Karpas-422 (cell line): ENCODE measurements around the gene IPCEF1. TPM values are rescaled to one million over a fixed set of nuclear protein-coding genes. Genes with fewer than 3 reads are reported as not detected.

Experiments
- DNase-seq: peaks from one replicate; pipeline ENCODE4 v3.0.0-alpha.2; 2015
- H2AFZ ChIP-seq: fragments of 200-600 bp; sonication (generic); 2 replicates; pipeline ENCODE4 v1.6.1; 2014; ENCODE audit warnings: antibody characterized with exemption, low read length, mixed read lengths
- H3K27ac ChIP-seq: fragments of 200-600 bp; sonication (generic); 2 replicates; pipeline ENCODE4 v1.5.1; 2014; ENCODE audit warnings: mild to moderate bottlenecking, low read length, moderate library complexity
- H3K27me3 ChIP-seq: fragments of 200-600 bp; sonication (generic); 2 replicates; pipeline ENCODE4 v1.6.1; 2014; ENCODE audit warnings: low read length, mixed read lengths
- H3K36me3 ChIP-seq: fragments of 200-600 bp; sonication (generic); 2 replicates; pipeline ENCODE4 v1.6.1; 2014; ENCODE audit warnings: low read length, mixed read lengths; ENCODE audit not compliant: insufficient read depth
- H3K4me1 ChIP-seq: fragments of 200-600 bp; sonication (generic); 2 replicates; pipeline ENCODE4 v1.6.1; 2014; ENCODE audit warnings: mild to moderate bottlenecking, low read length, mixed read lengths
- H3K4me2 ChIP-seq: fragments of 200-600 bp; sonication (generic); 2 replicates; pipeline ENCODE4 v1.6.1; 2014; ENCODE audit warnings: low read length, low read depth, mild to moderate bottlenecking; ENCODE audit not compliant: poor library complexity, severe bottlenecking
- H3K4me3 ChIP-seq: fragments of 200-600 bp; sonication (generic); 2 replicates; pipeline ENCODE4 v1.5.1; 2014; ENCODE audit warnings: mild to moderate bottlenecking, antibody characterized with exemption, low read length, mixed read lengths
- H3K79me2 ChIP-seq: fragments of 200-600 bp; sonication (generic); 2 replicates; pipeline ENCODE4 v1.6.1; 2014; ENCODE audit warnings: mild to moderate bottlenecking, low read length, mixed read lengths
- H3K9ac ChIP-seq: fragments of 200-600 bp; sonication (generic); 2 replicates; pipeline ENCODE4 v1.6.0; 2014; ENCODE audit warnings: low read length
- H3K9me2 ChIP-seq: fragments of 200-600 bp; sonication (generic), shearing (Covaris generic); replicated peaks from 2 replicates; pipeline ENCODE4 v1.6.0; 2014; ENCODE audit warnings: mild to moderate bottlenecking, low read length, moderate library complexity; ENCODE audit not compliant: insufficient read depth
- H3K9me3 ChIP-seq: fragments of 300-700, 200-600 bp; sonication (generic); 2 replicates; pipeline ENCODE4 v1.6.1; 2014; ENCODE audit warnings: low read length, mixed read lengths
- H4K20me1 ChIP-seq: fragments of 200-600 bp; sonication (generic); 2 replicates; pipeline ENCODE4 v1.6.1; 2014; ENCODE audit warnings: mild to moderate bottlenecking, antibody characterized with exemption, low read length, low read depth; ENCODE audit not compliant: insufficient read depth
- total RNA-seq: library from RNA; depleted of rRNA; stranded (reverse); fragments of >200 nt; shearing (Covaris generic); gene quantifications from 2 replicates; pipeline ENCODE4 v1.2.3, GENCODE V29; 2014; ENCODE audit warnings: low replicate concordance

Gene IPCEF1
- total RNA-seq, 1 experiment from 2014 or later, result not detected

- no peak overlapping the region for H3K4me3 ChIP-seq
- no peak overlapping the region for H3K27ac ChIP-seq
- no peaks in the 10 kb centered on the region for H3K27me3 ChIP-seq
- no peaks in the 10 kb centered on the region for H3K9me2 ChIP-seq
- H3K36me3 ChIP-seq, result no peaks in the 10 kb centered on the region
- H2AFZ ChIP-seq, result no peak overlapping the region
- no peak overlapping the region for H3K4me2 ChIP-seq
- H3K9ac ChIP-seq, result no peak overlapping the region
- no peaks in the 10 kb centered on the region for H3K4me1 ChIP-seq
- no peaks in the 10 kb centered on the region for H4K20me1 ChIP-seq
- no peaks in the 10 kb centered on the region for H3K79me2 ChIP-seq
- no peak for DNase-seq
- no peaks in the 10 kb centered on the region for H3K9me3 ChIP-seq
Observed at GRCh38 chr6:154159126-154159525, 197.5 kb downstream of the IPCEF1 start.

- no peaks in the 10 kb centered on the region for H3K9me3 ChIP-seq
- no peak overlapping the region for H3K4me3 ChIP-seq
- H3K27me3 ChIP-seq, result no peaks in the 10 kb centered on the region
- H3K4me2 ChIP-seq, result no peak overlapping the region
- H4K20me1 ChIP-seq, result no peaks in the 10 kb centered on the region
- H3K36me3 ChIP-seq, result no peaks in the 10 kb centered on the region
- no peak overlapping the region for H2AFZ ChIP-seq
- DNase-seq, result no peak
- no peak overlapping the region for H3K27ac ChIP-seq
- H3K9ac ChIP-seq, result no peak overlapping the region
- no peaks in the 10 kb centered on the region for H3K4me1 ChIP-seq
- H3K79me2 ChIP-seq, result no peaks in the 10 kb centered on the region
- H3K9me2 ChIP-seq, result no peaks in the 10 kb centered on the region
Observed at GRCh38 chr6:154157706-154158105, 198.9 kb downstream of the IPCEF1 start.

DNA sequence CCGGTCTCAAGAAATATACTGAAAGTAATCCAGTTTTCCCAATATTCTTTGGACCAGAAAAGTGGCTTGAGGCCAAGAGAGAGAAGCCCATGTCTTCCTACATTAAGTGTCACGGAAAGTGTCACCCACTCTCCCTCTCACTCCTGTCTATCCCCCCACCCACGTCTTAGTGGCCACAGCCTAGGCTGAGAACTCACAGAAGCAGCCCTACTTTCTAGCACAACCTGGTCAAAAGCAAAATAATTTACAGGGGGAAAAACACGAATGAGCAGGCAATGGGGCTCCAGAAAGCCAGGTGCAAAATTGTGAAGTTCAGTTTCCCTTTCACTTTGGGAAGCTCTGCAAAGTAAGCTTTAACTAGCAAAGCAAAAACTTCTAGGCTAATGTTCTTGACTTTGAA lies 199.5 kb downstream of the IPCEF1 start:
- H3K27me3 ChIP-seq, result no peaks in the 10 kb centered on the region
- no peaks in the 10 kb centered on the region for H4K20me1 ChIP-seq
- no peaks in the 10 kb centered on the region for H3K9me3 ChIP-seq
- H3K9me2 ChIP-seq, result no peaks in the 10 kb centered on the region
- H3K4me3 ChIP-seq, result no peak overlapping the region
- no peaks in the 10 kb centered on the region for H3K36me3 ChIP-seq
- no peak overlapping the region for H3K27ac ChIP-seq
- no peaks in the 10 kb centered on the region for H3K4me1 ChIP-seq
- no peak overlapping the region for H2AFZ ChIP-seq
- no peak for DNase-seq
- H3K9ac ChIP-seq, result no peak overlapping the region
- H3K4me2 ChIP-seq, result no peak overlapping the region
- no peaks in the 10 kb centered on the region for H3K79me2 ChIP-seq

DNA sequence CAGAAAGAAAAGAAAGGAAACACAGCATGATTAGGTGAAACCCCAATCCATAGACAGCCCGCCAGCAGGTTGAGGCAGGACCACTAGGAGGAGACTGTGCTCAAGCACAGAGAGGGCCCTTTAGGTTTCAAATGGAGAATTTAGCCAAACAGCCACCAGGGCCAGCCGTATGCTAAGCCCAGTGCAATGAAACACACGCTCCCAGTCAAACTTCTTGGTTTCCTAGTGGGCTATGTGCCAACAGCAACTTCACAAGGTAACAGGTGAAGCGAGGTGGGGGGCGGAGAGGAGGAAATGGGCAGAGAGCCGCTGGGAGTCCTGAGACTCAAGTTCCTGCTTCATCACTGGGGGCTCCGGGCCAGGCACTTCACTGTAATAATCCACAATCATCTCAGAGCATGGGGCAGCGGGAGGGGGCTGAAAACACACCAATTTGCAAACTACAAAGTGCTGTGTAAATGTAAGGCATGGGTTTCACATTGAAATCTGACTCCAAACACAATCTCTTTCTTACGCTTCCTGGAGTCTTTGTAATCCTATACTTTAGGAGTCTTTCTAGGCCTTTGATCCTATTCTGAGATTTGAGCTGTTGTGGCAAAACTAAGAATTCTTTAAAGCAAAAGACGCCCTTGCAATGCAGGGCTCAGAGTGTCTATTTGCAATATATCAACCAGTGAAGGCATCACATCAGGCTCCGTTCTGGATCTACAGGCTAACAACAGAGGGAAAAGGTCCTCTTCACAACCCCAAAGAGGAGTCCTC lies 200.3 kb downstream of the IPCEF1 start:
- H3K9me2 ChIP-seq, result no peaks in the 10 kb centered on the region
- no peak overlapping the region for H3K4me2 ChIP-seq
- H3K9me3 ChIP-seq, result no peaks in the 10 kb centered on the region
- H4K20me1 ChIP-seq, result no peaks in the 10 kb centered on the region
- H3K27ac ChIP-seq, result no peak overlapping the region
- DNase-seq, result peak; percentile 66
- H2AFZ ChIP-seq, result no peak overlapping the region
- no peaks in the 10 kb centered on the region for H3K36me3 ChIP-seq
- H3K79me2 ChIP-seq, result no peaks in the 10 kb centered on the region
- H3K4me1 ChIP-seq, result no peaks in the 10 kb centered on the region
- no peak overlapping the region for H3K4me3 ChIP-seq
- no peak overlapping the region for H3K9ac ChIP-seq
- H3K27me3 ChIP-seq, result no peaks in the 10 kb centered on the region

GRCh38 chr6:154154389-154154967 lies 202.1 kb downstream of the IPCEF1 start:
- no peaks in the 10 kb centered on the region for H4K20me1 ChIP-seq
- no peak overlapping the region for H2AFZ ChIP-seq
- no peaks in the 10 kb centered on the region for H3K9me2 ChIP-seq
- no peaks in the 10 kb centered on the region for H3K79me2 ChIP-seq
- no peaks in the 10 kb centered on the region for H3K36me3 ChIP-seq
- H3K4me3 ChIP-seq, result no peak overlapping the region
- no peak overlapping the region for H3K9ac ChIP-seq
- no peaks in the 10 kb centered on the region for H3K4me1 ChIP-seq
- H3K4me2 ChIP-seq, result no peak overlapping the region
- H3K9me3 ChIP-seq, result no peaks in the 10 kb centered on the region
- H3K27ac ChIP-seq, result no peak overlapping the region
- H3K27me3 ChIP-seq, result no peaks in the 10 kb centered on the region
- DNase-seq, result peak; percentile 83

DNA sequence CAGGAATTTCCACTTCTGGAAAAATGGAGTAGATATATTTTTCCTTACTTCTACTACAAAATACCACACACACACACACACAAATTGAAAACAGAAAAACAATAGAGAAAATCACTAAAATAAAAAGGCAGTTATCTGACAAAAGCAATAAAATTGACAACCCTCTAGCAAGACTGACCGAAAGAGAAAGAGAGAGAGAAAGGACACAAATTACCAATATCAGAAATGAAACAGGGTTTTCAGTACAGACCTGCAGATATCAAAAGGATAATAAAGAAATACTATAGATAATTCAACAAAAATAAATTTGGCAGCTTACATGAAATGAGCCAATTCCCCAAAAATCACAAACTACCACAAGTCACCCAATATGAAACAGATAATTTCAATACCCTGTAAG lies 212.8 kb downstream of the IPCEF1 start:
- H3K4me2 ChIP-seq, result no peak overlapping the region
- H3K27ac ChIP-seq, result no peak overlapping the region
- no peaks in the 10 kb centered on the region for H3K9me3 ChIP-seq
- H3K9me2 ChIP-seq, result no peaks in the 10 kb centered on the region
- no peaks in the 10 kb centered on the region for H3K36me3 ChIP-seq
- no peaks in the 10 kb centered on the region for H4K20me1 ChIP-seq
- no peak for DNase-seq
- no peaks in the 10 kb centered on the region for H3K27me3 ChIP-seq
- no peaks in the 10 kb centered on the region for H3K4me1 ChIP-seq
- H3K79me2 ChIP-seq, result no peaks in the 10 kb centered on the region
- no peak overlapping the region for H2AFZ ChIP-seq
- H3K9ac ChIP-seq, result no peak overlapping the region
- no peak overlapping the region for H3K4me3 ChIP-seq

GRCh38 chr6:154140743-154141142 lies 215.9 kb downstream of the IPCEF1 start:
- no peaks in the 10 kb centered on the region for H3K27me3 ChIP-seq
- no peak overlapping the region for H3K4me2 ChIP-seq
- no peaks in the 10 kb centered on the region for H3K4me1 ChIP-seq

GRCh38 chr6:154139892-154140291 lies 216.7 kb downstream of the IPCEF1 start:
- Histone ChIP-seq H3K4me2 (no peak overlapping the region), H3K4me3 (no peak overlapping the region), H3K27ac (no peak overlapping the region), H4K20me1 (no peaks in the 10 kb centered on the region), H3K36me3 (no peaks in the 10 kb centered on the region), H3K9me2 (no peaks in the 10 kb centered on the region), H3K9ac (no peak overlapping the region), H3K27me3 (no peaks in the 10 kb centered on the region), H3K79me2 (no peaks in the 10 kb centered on the region), H3K4me1 (no peaks in the 10 kb centered on the region), H2AFZ (no peak overlapping the region), H3K9me3 (no peaks in the 10 kb centered on the region)
- no peak for DNase-seq

More at GRCh38 chr6:154140743-154141142, 215.9 kb downstream of the IPCEF1 start:
- H4K20me1 ChIP-seq, result no peaks in the 10 kb centered on the region
- no peak overlapping the region for H2AFZ ChIP-seq
- H3K9ac ChIP-seq, result no peak overlapping the region
- no peaks in the 10 kb centered on the region for H3K9me3 ChIP-seq
- no peak overlapping the region for H3K4me3 ChIP-seq
- H3K79me2 ChIP-seq, result no peaks in the 10 kb centered on the region
- H3K9me2 ChIP-seq, result no peaks in the 10 kb centered on the region
- no peak for DNase-seq
- no peaks in the 10 kb centered on the region for H3K36me3 ChIP-seq
- no peak overlapping the region for H3K27ac ChIP-seq
